ENCODE measurements around the gene ZNF534.
"Not testable (repeated sequence)": the region's sequence is repeated elsewhere in the genome, so short reads cannot be mapped to it uniquely, and the experiment has no call there.

Gene ZNF534

GRCh38 chr19:52500474-52500873 lies 71.5 kb downstream of the ZNF534 start:
- FAIRE-seq, result not testable (repeated sequence)

GRCh38 chr19:52500991-52501390 lies 72.0 kb downstream of the ZNF534 start:
- FAIRE-seq, result not testable (repeated sequence)
